PFSK-1 (cell line): ENCODE results near the gene IGF1R.
A peak's percentile ranks its signal among the peaks of the same experiment; 100 is the strongest.

Source experiments
- FOXP2 ChIP-seq: optimal IDR thresholded peaks from 2 replicates; pipeline ENCODE3; 2011; ENCODE audit warnings: borderline replicate concordance, control low read depth, inconsistent platforms; ENCODE audit not compliant: insufficient read depth; ENCODE audit errors: extremely low read length, extremely low read depth
- POLR2AphosphoS5 ChIP-seq: IDR thresholded peaks from 2 replicates; pipeline ENCODE4 v1.6.1; 2012; ENCODE audit warnings: low read depth, mild to moderate bottlenecking, control low read depth, low read length, moderate library complexity
- SIN3A ChIP-seq: IDR thresholded peaks from 2 replicates; pipeline ENCODE4 v1.6.1; 2012; ENCODE audit warnings: mild to moderate bottlenecking, low read length, moderate library complexity, borderline replicate concordance; ENCODE audit not compliant: insufficient read depth
- TAF1 ChIP-seq: IDR thresholded peaks from 2 replicates; pipeline ENCODE4 v1.6.1; 2012; ENCODE audit warnings: low read length, control low read depth, borderline replicate concordance; ENCODE audit not compliant: insufficient read depth
- TF ChIP-seq, protein P1 (sequence below), 2 experiments: IDR thresholded peaks; 2 replicates each; pipeline versions ENCODE4 v1.6.1 to v1.8.0; 2011 to 2012; ENCODE audit warnings: low read depth in 2 of 2, low read length in 2 of 2, control low read depth in 1 of 2, inconsistent platforms in 1 of 2, mild to moderate bottlenecking in 1 of 2, moderate library complexity in 1 of 2; ENCODE audit not compliant: insufficient read depth in 1 of 2

Gene IGF1R

DNA sequence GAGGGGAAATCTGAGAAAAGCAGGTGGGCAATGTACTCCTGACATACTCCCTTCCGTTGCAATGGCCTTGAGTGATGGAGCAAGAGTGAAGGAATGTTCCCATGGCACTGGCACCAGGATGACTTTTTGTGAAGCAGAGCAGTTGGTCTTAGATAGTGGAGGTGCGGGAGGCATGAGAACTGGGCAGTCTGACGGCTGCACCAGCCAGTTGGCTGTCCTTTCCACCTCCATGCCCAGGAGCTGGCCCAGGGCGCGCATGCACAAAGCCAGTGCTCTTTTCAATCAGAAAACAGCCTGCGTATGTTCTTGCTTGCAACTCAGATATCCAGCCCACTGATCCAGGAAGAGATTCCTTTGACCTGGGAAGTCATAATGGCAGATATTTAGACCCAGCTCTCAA, 222.4 kb downstream of the IGF1R start:
- TF ChIP-seq TAF1 (no peak), POLR2AphosphoS5 (no peak), FOXP2 (no peak), SIN3A (no peak)
- TF ChIP-seq, protein P1, sequence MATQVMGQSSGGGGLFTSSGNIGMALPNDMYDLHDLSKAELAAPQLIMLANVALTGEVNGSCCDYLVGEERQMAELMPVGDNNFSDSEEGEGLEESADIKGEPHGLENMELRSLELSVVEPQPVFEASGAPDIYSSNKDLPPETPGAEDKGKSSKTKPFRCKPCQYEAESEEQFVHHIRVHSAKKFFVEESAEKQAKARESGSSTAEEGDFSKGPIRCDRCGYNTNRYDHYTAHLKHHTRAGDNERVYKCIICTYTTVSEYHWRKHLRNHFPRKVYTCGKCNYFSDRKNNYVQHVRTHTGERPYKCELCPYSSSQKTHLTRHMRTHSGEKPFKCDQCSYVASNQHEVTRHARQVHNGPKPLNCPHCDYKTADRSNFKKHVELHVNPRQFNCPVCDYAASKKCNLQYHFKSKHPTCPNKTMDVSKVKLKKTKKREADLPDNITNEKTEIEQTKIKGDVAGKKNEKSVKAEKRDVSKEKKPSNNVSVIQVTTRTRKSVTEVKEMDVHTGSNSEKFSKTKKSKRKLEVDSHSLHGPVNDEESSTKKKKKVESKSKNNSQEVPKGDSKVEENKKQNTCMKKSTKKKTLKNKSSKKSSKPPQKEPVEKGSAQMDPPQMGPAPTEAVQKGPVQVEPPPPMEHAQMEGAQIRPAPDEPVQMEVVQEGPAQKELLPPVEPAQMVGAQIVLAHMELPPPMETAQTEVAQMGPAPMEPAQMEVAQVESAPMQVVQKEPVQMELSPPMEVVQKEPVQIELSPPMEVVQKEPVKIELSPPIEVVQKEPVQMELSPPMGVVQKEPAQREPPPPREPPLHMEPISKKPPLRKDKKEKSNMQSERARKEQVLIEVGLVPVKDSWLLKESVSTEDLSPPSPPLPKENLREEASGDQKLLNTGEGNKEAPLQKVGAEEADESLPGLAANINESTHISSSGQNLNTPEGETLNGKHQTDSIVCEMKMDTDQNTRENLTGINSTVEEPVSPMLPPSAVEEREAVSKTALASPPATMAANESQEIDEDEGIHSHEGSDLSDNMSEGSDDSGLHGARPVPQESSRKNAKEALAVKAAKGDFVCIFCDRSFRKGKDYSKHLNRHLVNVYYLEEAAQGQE (IDR thresholded peaks at IDR 0.05; ENCODE audit: insufficient read depth in 1 of 2, low read depth in 2 of 2, low read length in 2 of 2) = no peak

GRCh38 chr15:98872774-98873173, 224.4 kb downstream of the IGF1R start:
- TF ChIP-seq TAF1 (no peak), SIN3A (no peak)

DNA sequence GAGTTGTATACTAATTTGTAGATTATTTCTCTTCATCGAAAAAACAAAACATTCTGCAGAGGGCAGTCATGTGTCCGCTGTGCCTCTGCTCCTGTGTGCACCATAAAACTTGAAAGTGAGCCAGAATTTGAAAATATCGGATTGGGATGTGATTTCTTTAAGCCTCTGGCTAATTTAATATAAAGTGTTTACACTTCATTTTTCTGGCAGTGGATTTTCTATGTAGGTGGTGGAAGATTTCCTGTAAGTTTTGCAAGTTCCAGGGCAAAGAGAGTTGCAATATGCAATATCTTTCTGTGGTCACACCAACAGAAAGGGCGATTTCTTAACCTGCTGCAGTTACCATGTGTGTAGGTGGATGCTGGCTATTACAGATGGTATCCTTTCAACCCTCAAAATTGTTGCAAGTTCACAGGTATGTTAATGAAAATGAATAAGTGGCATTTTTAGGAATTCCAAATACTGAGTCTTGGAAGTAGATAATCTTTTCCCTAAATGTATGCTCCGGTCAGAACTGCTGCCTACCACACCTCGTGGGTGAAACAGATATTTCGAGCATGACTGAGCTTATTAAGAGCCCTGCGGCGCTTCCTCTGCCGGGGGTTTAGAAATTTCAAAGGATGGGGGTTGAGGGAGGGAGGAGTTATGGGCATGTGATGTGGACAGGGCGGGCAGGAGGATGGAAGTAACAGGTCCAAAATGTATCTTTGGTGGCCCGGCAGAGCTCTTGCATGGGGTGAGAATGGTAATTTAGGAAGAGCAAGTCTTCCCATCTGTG, 225.3 kb downstream of the IGF1R start:
- TF ChIP-seq SIN3A = peak; percentile 70; the same call in 1 of the 2 replicates
- TF ChIP-seq TAF1 = peak; percentile 57; the same call in 1 of the 2 replicates
- no peak for TF ChIP-seq FOXP2

- TF ChIP-seq POLR2AphosphoS5 = no peak
- no peak for TF ChIP-seq SIN3A
- TF ChIP-seq, protein P1 (IDR thresholded peaks at IDR 0.05; ENCODE audit: insufficient read depth in 1 of 2, low read depth in 2 of 2, low read length in 2 of 2) = no peak
- TF ChIP-seq TAF1 = no peak
- TF ChIP-seq FOXP2 = no peak
These were observed 226.0 kb downstream of the IGF1R start for GRCh38 chr15:98874370-98874769.

GRCh38 chr15:98874773-98875172, 226.4 kb downstream of the IGF1R start:
- TF ChIP-seq SIN3A (no peak), TAF1 (no peak), POLR2AphosphoS5 (no peak), FOXP2 (no peak)
- TF ChIP-seq, protein P1 (IDR thresholded peaks at IDR 0.05; ENCODE audit: insufficient read depth in 1 of 2, low read depth in 2 of 2, low read length in 2 of 2) = no peak

- TF ChIP-seq, protein P1 (IDR thresholded peaks at IDR 0.05; ENCODE audit: insufficient read depth in 1 of 2, low read depth in 2 of 2, low read length in 2 of 2) = no peak
- TF ChIP-seq FOXP2 (no peak), POLR2AphosphoS5 (no peak), TAF1 (no peak), SIN3A (no peak)
These were observed 227.0 kb downstream of the IGF1R start for GRCh38 chr15:98875309-98875708.
